OCI-LY3 (cell line): ENCODE data around the gene LRPAP1.
"Not testable (repeated sequence)": the region's sequence is repeated elsewhere in the genome, so short reads cannot be mapped to it uniquely, and the experiment has no call there.

Experiments
- EZH2phosphoT487 ChIP-seq: fragments of 200-600 bp; shearing (Covaris generic); IDR thresholded peaks from 2 replicates; pipeline ENCODE4 v1.6.1; 2018; ENCODE audit warnings: antibody characterized with exemption, mixed run types, low read depth
- TF ChIP-seq, protein P1 (sequence below): fragments of 200-600, 300-600 bp; sonication (generic); IDR thresholded peaks from 2 replicates; pipeline ENCODE4 v1.5.1; 2014; ENCODE audit warnings: antibody characterized with exemption, low read length, low read depth

DNA sequence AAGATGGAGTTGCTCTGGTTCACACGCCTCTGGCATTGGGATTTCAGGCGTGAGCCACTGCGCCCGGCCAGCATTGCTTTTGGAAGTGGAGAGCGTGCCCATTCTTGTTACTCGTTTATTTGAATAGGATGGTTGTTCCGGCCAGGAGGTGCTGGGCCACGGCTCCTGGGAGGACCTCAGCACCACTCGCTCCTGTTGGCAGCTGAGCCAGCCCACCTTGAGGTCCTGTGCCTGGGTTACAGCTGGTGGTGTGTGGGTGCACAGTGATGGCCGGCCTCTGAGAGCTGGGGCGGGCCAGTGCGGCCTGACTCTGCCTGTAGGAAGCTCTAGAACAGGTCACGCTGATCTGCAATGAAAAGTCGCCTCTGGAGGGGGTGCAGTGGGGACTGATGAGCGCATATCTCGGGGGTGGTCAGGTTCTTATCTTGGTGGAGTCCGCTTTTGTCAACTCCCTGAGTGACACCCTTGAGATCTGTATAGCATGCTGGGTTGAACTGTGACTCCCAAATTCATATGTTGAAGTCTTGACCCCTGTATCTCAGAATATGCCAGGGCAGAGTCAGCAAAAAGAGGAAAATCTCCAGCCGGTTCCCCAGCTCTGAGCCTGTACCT lies 23.3 kb upstream of the LRPAP1 start:
- TF ChIP-seq, protein P1, sequence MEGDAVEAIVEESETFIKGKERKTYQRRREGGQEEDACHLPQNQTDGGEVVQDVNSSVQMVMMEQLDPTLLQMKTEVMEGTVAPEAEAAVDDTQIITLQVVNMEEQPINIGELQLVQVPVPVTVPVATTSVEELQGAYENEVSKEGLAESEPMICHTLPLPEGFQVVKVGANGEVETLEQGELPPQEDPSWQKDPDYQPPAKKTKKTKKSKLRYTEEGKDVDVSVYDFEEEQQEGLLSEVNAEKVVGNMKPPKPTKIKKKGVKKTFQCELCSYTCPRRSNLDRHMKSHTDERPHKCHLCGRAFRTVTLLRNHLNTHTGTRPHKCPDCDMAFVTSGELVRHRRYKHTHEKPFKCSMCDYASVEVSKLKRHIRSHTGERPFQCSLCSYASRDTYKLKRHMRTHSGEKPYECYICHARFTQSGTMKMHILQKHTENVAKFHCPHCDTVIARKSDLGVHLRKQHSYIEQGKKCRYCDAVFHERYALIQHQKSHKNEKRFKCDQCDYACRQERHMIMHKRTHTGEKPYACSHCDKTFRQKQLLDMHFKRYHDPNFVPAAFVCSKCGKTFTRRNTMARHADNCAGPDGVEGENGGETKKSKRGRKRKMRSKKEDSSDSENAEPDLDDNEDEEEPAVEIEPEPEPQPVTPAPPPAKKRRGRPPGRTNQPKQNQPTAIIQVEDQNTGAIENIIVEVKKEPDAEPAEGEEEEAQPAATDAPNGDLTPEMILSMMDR = not testable (repeated sequence)
- not testable (repeated sequence) for TF ChIP-seq EZH2phosphoT487
